HCT116 (cell line): ENCODE data around the gene MX2. TPM values are rescaled to one million over a fixed set of nuclear protein-coding genes. Genes with fewer than 3 reads are reported as not detected.

Experiments
- ATAC-seq: fragments of 200-7000 bp; cut with Tn5 transposase; 2 replicates; pipeline ENCODE4 v1.9.1; 2020; ENCODE audit warnings: mild to moderate bottlenecking, moderate library complexity
- BruUV-seq: library from RNA; stranded (reverse); fragments of 400-500 nt; replicated peaks from 2 replicates; lab custom pipeline; 2021; lab: Mats Ljungman, UMichigan
- CTCF ChIA-PET: fragments of 300-600 bp; sonication (Branson Sonifier 250); formaldehyde crosslinking; loops from one replicate; lab custom pipeline; 2021; ENCODE audit warnings: antibody characterized with exemption; lab: Charles Lee
- POLR2A ChIA-PET: fragments of 300-600, 350-600 bp; sonication (Branson Sonifier 250); formaldehyde crosslinking; loops from one replicate; lab custom pipeline; 2021; ENCODE audit warnings: antibody characterized with exemption; lab: Charles Lee
- RAD21 ChIA-PET, 2 experiments: fragments of 300-600 bp; sonication (Branson Sonifier 250); formaldehyde crosslinking; loops; one replicate each; lab custom pipeline; 2023; ENCODE audit warnings: low total read pairs in 2 of 2; ENCODE audit not compliant: uncharacterized antibody in 2 of 2, unreplicated experiment in 2 of 2, low non-redundant PET in 1 of 2; lab: Charles Lee
- DNase-seq: peaks from one replicate; pipeline ENCODE4 v3.0.0-alpha.2; 2010; ENCODE audit warnings: low read depth, low spot score
- H2AFZ ChIP-seq: fragments of 200-600 bp; shearing (Covaris generic), sonication (generic); 2 replicates; pipeline ENCODE4 v1.6.1; 2017; ENCODE audit warnings: low read depth, mixed run types, mixed read lengths, antibody characterized with exemption, low read length; ENCODE audit not compliant: poor library complexity, severe bottlenecking
- H3K27ac ChIP-seq: 2 replicates; pipeline ENCODE4 v1.5.1; 2012; ENCODE audit warnings: low read depth, low read length
- H3K27me3 ChIP-seq: fragments of 200-600 bp; sonication (generic); 2 replicates; pipeline ENCODE4 v1.6.1; 2016; ENCODE audit warnings: mixed run types, low read length, mixed read lengths; ENCODE audit not compliant: insufficient read depth
- H3K36me3 ChIP-seq, 2 experiments: fragments of 200-500 bp in 1 of 2; fragments of 200-600 bp in 1 of 2; sonication (Bioruptor generic) in 1 of 2; sonication (generic) in 1 of 2; 2 replicates each; pipeline versions ENCODE4 v1.5.1 to v1.6.1; 2014 to 2016; ENCODE audit warnings: low read length in 2 of 2, inconsistent platforms in 1 of 2, mixed read lengths in 1 of 2, mixed run types in 1 of 2; ENCODE audit not compliant: insufficient read depth in 2 of 2, control insufficient read depth in 1 of 2
- H3K4me1 ChIP-seq, 2 experiments: fragments of 200-600 bp in 1 of 2; sonication (generic) in 1 of 2; 2 replicates each; pipeline versions ENCODE4 v1.5.1 to v1.6.1; 2012 to 2017; ENCODE audit warnings: low read length in 2 of 2, inconsistent platforms in 1 of 2, mild to moderate bottlenecking in 1 of 2, mixed read lengths in 1 of 2, mixed run types in 1 of 2, moderate library complexity in 1 of 2; ENCODE audit not compliant: insufficient read depth in 2 of 2, control insufficient read depth in 1 of 2
- H3K4me2 ChIP-seq: fragments of 200-600 bp; sonication (generic); 2 replicates; pipeline ENCODE4 v1.6.1; 2017; ENCODE audit warnings: mixed run types, low read length, mixed read lengths
- H3K4me3 ChIP-seq, 2 experiments: fragments of 200-600 bp in 1 of 2; sonication (generic) in 1 of 2; replicated peaks in 1 of 2; 2 replicates each; pipeline ENCODE4 v1.5.1; 2011 to 2016; ENCODE audit warnings: low read length in 2 of 2, control low read depth in 1 of 2, low read depth in 1 of 2, mild to moderate bottlenecking in 1 of 2, mixed read lengths in 1 of 2, mixed run types in 1 of 2
- H3K79me2 ChIP-seq: fragments of 200-600 bp; sonication (generic); 2 replicates; pipeline ENCODE4 v1.6.1; 2017; ENCODE audit warnings: mild to moderate bottlenecking, mixed run types, low read length, moderate library complexity, mixed read lengths; ENCODE audit not compliant: insufficient read depth
- H3K9ac ChIP-seq: fragments of 200-600 bp; sonication (generic); 2 replicates; pipeline ENCODE4 v1.6.1; 2016; ENCODE audit warnings: low read length, mixed read lengths
- H3K9me2 ChIP-seq: fragments of 200-600 bp; sonication (generic), shearing (Covaris generic); 2 replicates; pipeline ENCODE4 v1.6.1; 2017; ENCODE audit warnings: mixed run types, mild to moderate bottlenecking, moderate library complexity; ENCODE audit not compliant: insufficient read depth
- H3K9me3 ChIP-seq, 2 experiments: fragments of 200-500 bp in 1 of 2; fragments of 200-600 bp in 1 of 2; sonication (Bioruptor generic) in 1 of 2; sonication (generic) in 1 of 2; 2 replicates each; pipeline ENCODE4 v1.6.1; 2014 to 2017; ENCODE audit warnings: low read length in 2 of 2, mixed read lengths in 2 of 2, inconsistent platforms in 1 of 2, low read depth in 1 of 2, mild to moderate bottlenecking in 1 of 2, mixed run types in 1 of 2, moderate library complexity in 1 of 2; ENCODE audit not compliant: control insufficient read depth in 1 of 2, insufficient read depth in 1 of 2
- H4K20me1 ChIP-seq: fragments of 200-600 bp; sonication (generic), shearing (Covaris generic); 2 replicates; pipeline ENCODE4 v1.6.1; 2017; ENCODE audit warnings: mixed run types, mild to moderate bottlenecking, moderate library complexity; ENCODE audit not compliant: insufficient read depth
- CEBPB ChIP-seq: IDR thresholded peaks from 2 replicates; pipeline ENCODE4 v1.6.1; 2012; ENCODE audit warnings: low read depth
- EZH2 ChIP-seq: fragments of 200-600 bp; sonication (generic); IDR thresholded peaks from 2 replicates; pipeline ENCODE4 v1.6.1; 2017; ENCODE audit warnings: antibody characterized with exemption, mixed run types
- JUND ChIP-seq: IDR thresholded peaks from 2 replicates; pipeline ENCODE4 v1.6.1; 2012
- SRF ChIP-seq: IDR thresholded peaks from 2 replicates; pipeline ENCODE4 v1.6.1; 2012; ENCODE audit warnings: low read depth
- TCF7L2 ChIP-seq: IDR thresholded peaks from 2 replicates; pipeline ENCODE4 v1.7.0; 2011; ENCODE audit warnings: borderline replicate concordance, inconsistent platforms; ENCODE audit not compliant: insufficient read depth, insufficient read length; ENCODE audit errors: extremely low read depth
- intact Hi-C: fragments of 100-400 bp; cut with micrococcal nuclease; formaldehyde crosslinking; loops from 2 replicates; pipeline ENCODE4 v1.10.0; 2022
- total RNA-seq: library from RNA; stranded (reverse); gene quantifications from one replicate; pipeline ENCODE4 v1.2.1, GENCODE V29; 2021; ENCODE audit not compliant: unreplicated experiment
- TF ChIP-seq, protein P1 (sequence below): IDR thresholded peaks from 2 replicates; pipeline ENCODE4 v1.6.1; 2012

The MX2 gene
- total RNA-seq, 1 experiment from 2014 or later = 0.22 TPM

DNA sequence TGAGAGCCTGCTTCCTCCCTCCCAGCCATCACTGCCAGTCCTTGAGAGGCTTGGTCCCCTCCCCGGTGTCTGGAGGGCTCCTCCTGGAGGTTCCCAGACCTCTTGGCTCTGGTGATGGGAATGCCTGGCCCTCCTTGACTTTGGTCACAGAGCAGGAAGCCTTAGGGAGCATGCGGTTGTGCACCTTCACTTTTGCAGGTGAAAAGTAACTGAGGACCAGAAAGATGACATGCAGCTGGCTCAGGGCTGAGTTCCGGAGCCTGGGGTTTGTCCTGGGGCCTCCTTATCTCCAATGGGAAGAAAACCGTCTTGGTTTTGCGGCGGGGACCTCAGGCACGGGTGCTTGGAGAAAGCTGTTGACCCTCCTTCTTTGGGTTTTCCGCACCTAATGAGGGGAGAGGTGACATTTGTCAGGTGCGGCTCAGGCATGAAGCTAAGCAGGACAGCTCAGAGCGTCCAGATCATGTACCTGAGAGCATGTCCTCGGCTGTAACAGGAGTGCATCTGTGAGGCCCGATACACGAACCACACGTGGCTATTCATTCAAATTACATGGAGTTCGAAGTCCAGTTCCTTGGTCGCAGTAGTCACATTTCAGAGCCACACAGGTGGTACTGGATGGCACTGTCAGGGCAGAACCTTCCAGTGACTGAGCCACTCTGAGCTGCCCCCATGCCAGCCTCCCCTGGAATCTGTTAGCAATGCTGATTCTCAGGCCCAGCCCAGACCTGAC lies 608 bp upstream of the MX2 start:
- H3K9me2 ChIP-seq = no peaks in the 10 kb centered on the region
- H3K79me2 ChIP-seq = no peaks in the 10 kb centered on the region
- no peak overlapping the region for H3K27ac ChIP-seq
- ChIA-PET RAD21 (interaction anchor here in 1 of 2 experiments (1.3 kb wide), 1 partner anchor 78 kb away, joined by 8 read pairs; no protein-coding TSS in a partner anchor), POLR2A (no interaction called here), CTCF (interaction anchor here (2.6 kb wide), 1 partner anchor 78 kb away, joined by 23 read pairs; no protein-coding TSS in a partner anchor)
- no peaks in the 10 kb centered on the region for H3K9me3 ChIP-seq
- no peaks in the 10 kb centered on the region for H4K20me1 ChIP-seq
- H3K36me3 ChIP-seq = no peaks in the 10 kb centered on the region
- H3K9ac ChIP-seq = no peak overlapping the region
- intact Hi-C loops = loop anchor here (2.0 kb wide), 1 partner anchor 78 kb away; no protein-coding TSS in a partner anchor
- no TSS peak for BruUV-seq
- DNase-seq (no peak), ATAC-seq (no peak)
- no peak overlapping the region for H3K4me3 ChIP-seq
- no peak overlapping the region for H2AFZ ChIP-seq
- H3K4me2 ChIP-seq = no peak overlapping the region
- no peak for TF ChIP-seq SRF
- no peaks in the 10 kb centered on the region for H3K4me1 ChIP-seq
- H3K27me3 ChIP-seq = no peaks in the 10 kb centered on the region

- ChIA-PET POLR2A (no interaction called here), CTCF (interaction anchor here (0.6 kb wide), 1 partner anchor 108 kb away, joined by 3 read pairs; no protein-coding TSS in a partner anchor), RAD21 (no interaction called here)
- no peak for DNase-seq
- no peaks in the 10 kb centered on the region for H3K36me3 ChIP-seq
- no peaks in the 10 kb centered on the region for H3K27me3 ChIP-seq
- no peaks in the 10 kb centered on the region for H3K79me2 ChIP-seq
- BruUV-seq = no TSS peak
- H3K4me3 ChIP-seq = no peak overlapping the region
- no peaks in the 10 kb centered on the region for H4K20me1 ChIP-seq
- TF ChIP-seq TCF7L2 (no peak), JUND (no peak), CEBPB (no peak), EZH2 (no peak)
- TF ChIP-seq, protein P1, sequence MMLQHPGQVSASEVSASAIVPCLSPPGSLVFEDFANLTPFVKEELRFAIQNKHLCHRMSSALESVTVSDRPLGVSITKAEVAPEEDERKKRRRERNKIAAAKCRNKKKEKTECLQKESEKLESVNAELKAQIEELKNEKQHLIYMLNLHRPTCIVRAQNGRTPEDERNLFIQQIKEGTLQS = no peak
- H2AFZ ChIP-seq = no peak overlapping the region
- no peaks in the 10 kb centered on the region for H3K9me2 ChIP-seq
- intact Hi-C loops = no loop called here
- H3K27ac ChIP-seq = no peak overlapping the region
- H3K9me3 ChIP-seq = no peaks in the 10 kb centered on the region
- no peak for ATAC-seq
- H3K9ac ChIP-seq = no peak overlapping the region
- peaks cover 3 to 5% of the 10 kb centered on the region in 2 experiments; a peak in 3 of 4 replicates for H3K4me1 ChIP-seq
- no peak overlapping the region for H3K4me2 ChIP-seq
Measured at GRCh38 chr21:41362605-41363369, 960 bp downstream of the MX2 start.
